Fibroblast of mammary gland (primary cell): Measurements from ENCODE around the gene VCAN.

ENCODE experiments used
- DNase-seq: peaks from one replicate; pipeline ENCODE4 v3.0.0-alpha.2; 2010; ENCODE audit warnings: low read depth
- H3K4me3 ChIP-seq: 2 replicates; pipeline ENCODE4 v1.5.1; 2011; ENCODE audit warnings: low read depth, mild to moderate bottlenecking, low read length, moderate library complexity; ENCODE audit not compliant: control insufficient read depth
- CTCF ChIP-seq: conservative IDR thresholded peaks from 2 replicates; pipeline ENCODE4 v1.5.1; 2011; ENCODE audit warnings: low read depth, low read length, inconsistent platforms; ENCODE audit not compliant: control insufficient read depth, insufficient read depth

Gene VCAN

GRCh38 chr5:83453937-83454336, 17.6 kb upstream of the VCAN start:
- DNase-seq, result no peak
- H3K4me3 ChIP-seq, result no peak overlapping the region
- TF ChIP-seq CTCF, result no peak

- no peak for TF ChIP-seq CTCF
- H3K4me3 ChIP-seq, result no peak overlapping the region
- no peak for DNase-seq
These were observed 7.3 kb upstream of the VCAN start for GRCh38 chr5:83464261-83464660.

GRCh38 chr5:83467371-83468035, 4.0 kb upstream of the VCAN start:
- H3K4me3 ChIP-seq, result no peak overlapping the region
- peak; percentile 46 for TF ChIP-seq CTCF
- DNase-seq, result peak; percentile 76

- no peak for TF ChIP-seq CTCF
These were observed 2.5 kb upstream of the VCAN start for GRCh38 chr5:83469075-83469474.

GRCh38 chr5:83470526-83471404, 779 bp upstream of the VCAN start:
- DNase-seq, result no peak

More at GRCh38 chr5:83469075-83469474, 2.5 kb upstream of the VCAN start:
- DNase-seq, result no peak
- H3K4me3 ChIP-seq, result no peak overlapping the region

GRCh38 chr5:83472213-83472507, 616 bp downstream of the VCAN start:
- H3K4me3 ChIP-seq, result peak overlapping the region; percentile 81
- TF ChIP-seq CTCF, result no peak
- no peak for DNase-seq

More at GRCh38 chr5:83470526-83471404, 779 bp upstream of the VCAN start:
- TF ChIP-seq CTCF, result no peak
- H3K4me3 ChIP-seq, result peak overlapping the region; percentile 81
